ENCODE results near the gene CFAP52. TPM values are rescaled to one million over a fixed set of nuclear protein-coding genes. Genes with fewer than 3 reads are reported as not detected.

CFAP52 gene
- total and polyA plus RNA-seq, 2 of the 8 experiments (the other 6 are each of a cell fraction or from before 2014, with no cell fraction given), result 0.11 TPM; not detected in 1

GRCh38 chr17:9611557-9611956 is 35.1 kb downstream of the CFAP52 start (continued):
- TF ChIP-seq POLR2A (IDR thresholded peaks at IDR 0.05; ENCODE audit: control extremely low read depth in 1 of 2, low read depth in 2 of 2, low read length in 2 of 2) (no peak), TAF7 (optimal IDR thresholded peaks at IDR 0.05; ENCODE audit: borderline replicate concordance, low read depth, low read length) (no peak), GABPA (IDR thresholded peaks at IDR 0.05; ENCODE audit: borderline replicate concordance, insufficient read depth, low read length) (no peak), SIRT6 (IDR thresholded peaks at IDR 0.05; ENCODE audit: low read length) (no peak), EZH2 (IDR thresholded peaks at IDR 0.05; ENCODE audit: low read depth, low read length, severe bottlenecking) (no peak)

Data from H1 (cell line).